ENCODE data around the gene STRADA. TPM values are rescaled to one million over a fixed set of nuclear protein-coding genes. Genes with fewer than 3 reads are reported as not detected.

The STRADA gene
- total RNA-seq (2022; extraction: Qiagen RNA extraction; ENCODE audit: low read depth) = 25.3 to 30.1 TPM (median 26.8 TPM) in 5 replicates

GRCh38 chr17:63741408-63742173 lies at the start of gene STRADA:
TSS of gene STRADA (minus strand) at chr17:63741799. CDS start at chr17:63728369, 13,430 bp downstream.

GRCh38 chr17:63774141-63774968 lies 32.8 kb upstream of the STRADA start, which contains the start of gene DDX42:
TSS of gene DDX42 (plus strand) at chr17:63774170. CDS start at chr17:63787050, 12,880 bp downstream.

GRCh38 chr17:63773272-63774140 lies 31.9 kb upstream of the STRADA start, which contains the start of gene CCDC47:
TSS of gene CCDC47 (minus strand) at chr17:63773597. CDS start at chr17:63766175, 7,422 bp downstream.

GRCh38 chr17:63699638-63700527 lies 41.7 kb downstream of the STRADA start, which contains the start of gene LIMD2:
TSS of gene LIMD2 (minus strand) at chr17:63700125. CDS start at chr17:63699298, 827 bp downstream.

Other genes with a start within 250 kb of the STRADA start
- gene KCNH6, start 218.4 kb downstream of the STRADA start, total RNA-seq (2022; extraction: Qiagen RNA extraction; ENCODE audit: low read depth) = not detected in 5 replicates
- 39.8 to 65.6 TPM (median 59.4 TPM) in 5 replicates for gene DCAF7, start 191.3 kb downstream of the STRADA start, total RNA-seq (2022; extraction: Qiagen RNA extraction; ENCODE audit: low read depth)
- gene TACO1, start 140.9 kb downstream of the STRADA start, total RNA-seq (2022; extraction: Qiagen RNA extraction; ENCODE audit: low read depth) = 52.7 to 55.5 TPM (median 53.7 TPM) in 5 replicates
- gene MAP3K3, start 119.4 kb downstream of the STRADA start, total RNA-seq (2022; extraction: Qiagen RNA extraction; ENCODE audit: low read depth) = 12.0 to 18.2 TPM (median 17.4 TPM) in 5 replicates
- gene LIMD2, start 41.7 kb downstream of the STRADA start, total RNA-seq (2022; extraction: Qiagen RNA extraction; ENCODE audit: low read depth) = 5.9 to 15.6 TPM (median 13.4 TPM) in 5 replicates
- gene CCDC47, start 31.8 kb upstream of the STRADA start, total RNA-seq (2022; extraction: Qiagen RNA extraction; ENCODE audit: low read depth) = 95.9 to 135 TPM (median 108 TPM) in 5 replicates
- gene DDX42, start 32.4 kb upstream of the STRADA start, total RNA-seq (2022; extraction: Qiagen RNA extraction; ENCODE audit: low read depth) = 86.2 to 127 TPM (median 101 TPM) in 5 replicates
- 204 to 242 TPM (median 212 TPM) in 5 replicates for gene PSMC5, start 85.6 kb upstream of the STRADA start, total RNA-seq (2022; extraction: Qiagen RNA extraction; ENCODE audit: low read depth)
- gene FTSJ3, start 85.9 kb upstream of the STRADA start, total RNA-seq (2022; extraction: Qiagen RNA extraction; ENCODE audit: low read depth) = 55.3 to 68.1 TPM (median 57.2 TPM) in 5 replicates
- 45.9 to 66.3 TPM (median 59.3 TPM) in 5 replicates for gene SMARCD2, start 100.9 kb upstream of the STRADA start, total RNA-seq (2022; extraction: Qiagen RNA extraction; ENCODE audit: low read depth)
- gene CSH2, start 131.9 kb upstream of the STRADA start, total RNA-seq (2022; extraction: Qiagen RNA extraction; ENCODE audit: low read depth) = not detected in 5 replicates
- not detected in 5 replicates for gene GH2, start 140.1 kb upstream of the STRADA start, total RNA-seq (2022; extraction: Qiagen RNA extraction; ENCODE audit: low read depth)
- gene CSH1, start 154.8 kb upstream of the STRADA start, total RNA-seq (2022; extraction: Qiagen RNA extraction; ENCODE audit: low read depth) = not detected in 5 replicates
- gene CSHL1, start 169.5 kb upstream of the STRADA start, total RNA-seq (2022; extraction: Qiagen RNA extraction; ENCODE audit: low read depth) = not detected in 5 replicates
- gene GH1, start 177.0 kb upstream of the STRADA start, total RNA-seq (2022; extraction: Qiagen RNA extraction; ENCODE audit: low read depth) = not detected in 5 replicates
- 0.20 to 0.70 TPM in 2 of 5 replicates, not detected in the others for gene CD79B, start 190.5 kb upstream of the STRADA start, total RNA-seq (2022; extraction: Qiagen RNA extraction; ENCODE audit: low read depth)
- 0.01 to 0.11 TPM (median 0.07 TPM) in 4 of 5 replicates, not detected in the other for gene SCN4A, start 231.1 kb upstream of the STRADA start, total RNA-seq (2022; extraction: Qiagen RNA extraction; ENCODE audit: low read depth)